HG03175 (cell line): ENCODE results near the gene PRKCSH.
"Not testable (repeated sequence)": the region's sequence is repeated elsewhere in the genome, so short reads cannot be mapped to it uniquely, and the experiment has no call there.

Experiments used
- ATAC-seq: cut with Tn5 transposase; IDR thresholded peaks from one replicate; pipeline ENCODE4 v1.9.1; 2021; ENCODE audit warnings: mild to moderate bottlenecking, moderate library complexity; ENCODE audit not compliant: unreplicated experiment

PRKCSH gene

GRCh38 chr19:11468266-11468845, 32.9 kb downstream of the PRKCSH start:
- not testable (repeated sequence) for ATAC-seq

- no peak for ATAC-seq
These were observed 38.3 kb downstream of the PRKCSH start for GRCh38 chr19:11473725-11474124.

GRCh38 chr19:11475343-11475742, 39.9 kb downstream of the PRKCSH start:
- not testable (repeated sequence) for ATAC-seq

DNA sequence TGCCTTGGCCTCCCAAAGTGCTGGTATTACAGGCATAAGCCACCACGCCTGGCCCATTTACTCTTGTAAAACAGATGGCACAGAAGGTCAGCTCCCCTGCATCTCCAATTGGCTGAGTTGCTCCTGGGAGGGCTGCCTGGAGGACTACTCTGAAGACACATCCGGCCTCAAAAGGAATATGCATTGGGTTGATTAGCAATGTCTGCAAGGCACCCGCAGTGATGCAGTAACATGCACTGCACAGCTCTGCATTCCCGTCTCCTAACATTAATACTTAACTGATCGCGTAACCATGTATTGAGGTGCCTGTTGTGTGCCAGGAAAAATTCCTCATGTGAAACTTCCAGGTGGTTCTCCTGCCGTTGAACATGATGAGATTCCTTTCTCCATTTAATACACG, 40.4 kb downstream of the PRKCSH start:
- no peak for ATAC-seq

- no peak for ATAC-seq
These were observed 43.0 kb downstream of the PRKCSH start for GRCh38 chr19:11478167-11479089.

DNA sequence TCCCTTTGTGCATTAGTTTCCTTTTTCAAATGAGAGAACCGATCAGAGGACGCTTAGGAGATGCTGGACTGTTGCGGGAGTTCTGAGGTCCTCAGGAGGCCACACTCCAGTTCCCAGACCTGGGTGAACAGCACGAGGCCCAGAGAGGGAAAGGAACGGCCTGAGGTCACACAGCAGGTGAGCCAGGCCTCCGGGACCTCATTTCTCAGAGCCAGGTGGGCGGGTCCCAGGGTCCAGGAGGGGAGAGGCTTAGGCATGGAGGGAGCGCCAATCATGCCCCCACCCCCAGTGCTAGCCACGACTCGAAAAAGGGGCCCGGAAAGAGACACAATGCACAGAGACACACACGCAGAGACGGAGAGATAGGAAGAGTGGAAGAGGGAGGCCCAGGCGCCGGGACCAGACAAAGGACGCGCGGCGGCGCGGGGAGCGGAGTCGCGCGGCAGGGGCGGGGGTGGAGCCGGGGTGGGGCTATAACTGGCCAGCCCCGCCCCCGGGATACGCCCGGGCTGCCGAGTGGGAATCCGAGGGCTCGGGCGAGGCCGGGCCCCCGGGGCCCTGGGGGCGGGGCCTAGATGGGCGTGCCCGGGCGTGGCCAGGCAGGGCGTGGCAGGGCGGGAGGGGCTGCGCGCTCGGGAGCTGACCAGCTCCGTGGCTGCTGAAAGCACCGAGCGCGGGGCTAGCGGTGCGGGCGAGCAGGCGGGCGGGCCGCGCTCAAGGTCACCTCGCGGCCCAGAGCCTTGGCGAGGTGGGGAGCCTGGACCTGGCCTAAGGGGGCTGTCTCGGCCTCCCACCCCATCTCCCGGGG, 43.9 kb downstream of the PRKCSH start:
- no peak for ATAC-seq

DNA sequence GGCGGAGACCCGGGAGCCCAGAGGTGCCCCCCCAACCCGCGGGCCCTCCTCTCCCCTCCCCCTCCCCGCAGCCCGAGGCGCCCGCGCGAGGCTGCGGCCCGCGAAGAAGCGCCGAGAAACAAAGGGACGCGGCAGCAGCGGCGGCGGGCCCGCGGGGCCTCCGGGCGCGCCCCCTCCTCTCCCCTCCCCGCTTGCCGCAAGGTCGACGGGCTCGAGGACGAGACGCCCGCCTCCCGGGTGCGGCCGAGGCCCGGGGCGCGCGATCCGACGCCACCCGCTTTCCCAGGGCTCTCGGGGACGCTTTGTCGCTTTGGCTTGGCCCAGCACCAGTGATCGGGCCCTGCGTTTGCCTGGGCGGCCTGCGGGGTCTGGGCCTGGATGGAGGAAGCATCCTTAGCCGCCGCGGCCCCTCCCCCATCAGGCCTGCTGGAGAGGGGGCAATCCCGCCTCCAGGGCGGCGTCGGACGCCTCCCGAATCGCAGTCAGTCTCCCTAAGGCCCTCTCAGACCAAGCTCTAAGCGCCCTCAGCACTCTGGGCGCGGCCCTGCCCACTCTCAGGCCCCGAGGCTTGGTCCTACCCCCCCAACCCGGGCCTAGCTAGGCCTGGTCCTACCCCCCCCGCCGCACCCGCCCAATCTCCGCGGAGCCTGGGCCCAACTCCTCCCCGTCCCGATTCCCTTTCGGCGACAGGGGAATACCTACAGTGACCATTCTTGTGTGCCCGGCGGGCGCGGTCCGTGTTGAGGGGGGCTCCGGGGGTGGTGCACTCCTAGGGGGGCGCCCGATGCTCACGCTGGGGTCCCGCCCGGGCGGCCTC, 44.7 kb downstream of the PRKCSH start:
- ATAC-seq, result no peak

GRCh38 chr19:11480715-11481533, 45.5 kb downstream of the PRKCSH start, which contains the start of gene ELAVL3:
Gene ELAVL3, minus strand, starts transcription at chr19:11481046. Its CDS starts 438 bp downstream, at chr19:11480608.
- no peak for ATAC-seq

- ATAC-seq, result peak; percentile 56
These were observed 46.3 kb downstream of the PRKCSH start for GRCh38 chr19:11481534-11482383.

GRCh38 chr19:11482384-11483050, 47.1 kb downstream of the PRKCSH start:
- peak; percentile 58 for ATAC-seq

- ATAC-seq, result no peak
These were observed 48.1 kb downstream of the PRKCSH start for GRCh38 chr19:11483366-11484111.

- ATAC-seq, result no peak
These were observed 49.9 kb downstream of the PRKCSH start for GRCh38 chr19:11485245-11485837.

DNA sequence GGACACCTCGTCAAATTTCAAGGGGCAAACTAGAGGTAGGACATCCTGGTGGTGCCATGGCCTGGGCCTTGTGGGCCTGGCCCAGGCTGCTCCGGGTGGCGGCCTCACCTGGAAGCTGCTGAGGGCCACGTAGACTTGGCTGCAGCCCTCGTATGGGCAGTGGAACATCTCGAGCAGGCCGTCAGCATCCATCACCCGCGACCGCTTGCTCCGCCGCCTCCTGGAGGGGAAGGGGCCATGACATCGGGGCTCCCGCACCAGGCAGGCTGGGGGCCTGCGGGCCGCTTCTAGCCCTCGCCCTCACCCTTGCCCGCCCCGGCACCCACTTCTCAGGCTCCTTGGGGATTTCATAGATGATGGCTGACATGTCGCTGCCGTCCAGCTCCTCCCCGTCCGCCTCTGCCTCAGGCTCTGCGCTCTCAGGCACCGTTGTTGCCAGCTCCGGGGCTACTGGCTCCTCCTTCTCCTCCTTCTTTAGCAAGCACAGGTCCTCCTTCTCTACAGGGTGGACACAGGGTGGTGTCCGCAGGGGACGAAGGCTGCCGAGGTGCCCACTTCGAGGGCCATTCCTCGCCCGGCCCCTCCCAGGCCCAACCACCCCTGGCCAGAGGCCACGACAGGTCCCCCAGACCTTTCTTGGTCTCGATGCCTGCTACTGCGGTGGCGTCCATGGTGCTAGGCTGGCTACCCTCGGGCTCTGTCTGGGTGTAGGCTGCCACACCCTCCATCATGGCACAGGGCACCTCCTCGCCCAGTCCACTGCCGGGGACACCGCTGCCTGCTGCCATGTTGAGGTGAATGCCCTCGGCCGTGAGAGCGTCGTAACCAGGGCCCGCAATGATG, 51.4 kb downstream of the PRKCSH start:
- no peak for ATAC-seq

DNA sequence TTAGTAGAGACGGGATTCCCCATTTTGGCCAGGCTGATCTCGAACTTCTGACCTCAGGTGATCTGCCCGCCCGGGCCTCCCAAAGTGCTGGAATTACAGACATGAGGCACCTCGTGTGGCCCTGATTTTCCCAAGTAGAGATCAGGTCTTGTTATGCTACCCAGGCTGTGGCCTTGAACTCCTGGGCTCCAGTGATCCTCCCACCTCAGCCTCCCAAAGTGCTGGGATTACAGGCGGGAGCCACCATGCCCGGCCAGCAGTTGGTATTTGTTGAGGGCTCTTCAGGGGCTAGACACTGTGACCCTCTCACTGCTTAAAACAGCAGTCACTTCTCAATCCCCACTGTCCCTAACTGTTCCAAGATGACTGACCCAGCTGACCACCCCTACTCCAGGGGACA, 53.9 kb downstream of the PRKCSH start:
- ATAC-seq, result no peak

DNA sequence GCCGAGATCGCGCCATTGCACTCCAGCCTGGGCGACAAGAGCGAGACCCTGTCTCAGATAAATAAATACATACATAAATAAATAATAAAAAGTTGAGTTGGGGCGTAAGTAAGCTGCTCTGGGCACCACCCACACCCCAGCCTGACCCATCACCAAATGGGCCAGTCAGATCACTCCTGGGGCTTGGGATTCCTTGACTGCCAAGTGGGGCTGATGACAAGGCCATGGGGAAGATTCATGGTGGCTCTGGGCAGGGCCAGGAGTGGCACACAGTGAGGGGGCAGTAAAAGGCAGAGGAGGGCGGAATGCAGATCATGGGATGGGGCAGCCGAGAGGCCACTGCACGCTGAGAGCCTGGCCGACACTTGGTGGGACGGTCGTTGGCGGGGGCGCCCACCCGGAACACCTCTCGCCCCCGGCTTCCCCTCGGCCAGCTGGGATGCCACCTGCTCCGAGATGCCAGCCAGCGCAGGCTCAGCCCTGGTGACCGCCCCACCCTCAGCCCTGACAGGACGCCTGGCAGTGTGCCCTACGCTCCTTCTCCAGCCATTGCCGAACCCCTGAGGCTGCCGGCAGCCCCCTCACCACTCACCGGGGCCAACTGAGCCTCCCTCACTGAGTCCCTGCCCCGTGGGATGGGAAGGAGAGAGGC, 59.3 kb downstream of the PRKCSH start:
- ATAC-seq, result no peak

- ATAC-seq, result no peak
These were observed 60.0 kb downstream of the PRKCSH start for GRCh38 chr19:11495481-11495880.
